GM21515 (cell line): Measurements from ENCODE around the gene TMPRSS11D.

ENCODE experiments used
- ATAC-seq: cut with Tn5 transposase; IDR thresholded peaks from one replicate; pipeline ENCODE4 v1.9.1; 2021; ENCODE audit not compliant: unreplicated experiment

Gene TMPRSS11D, protein sequence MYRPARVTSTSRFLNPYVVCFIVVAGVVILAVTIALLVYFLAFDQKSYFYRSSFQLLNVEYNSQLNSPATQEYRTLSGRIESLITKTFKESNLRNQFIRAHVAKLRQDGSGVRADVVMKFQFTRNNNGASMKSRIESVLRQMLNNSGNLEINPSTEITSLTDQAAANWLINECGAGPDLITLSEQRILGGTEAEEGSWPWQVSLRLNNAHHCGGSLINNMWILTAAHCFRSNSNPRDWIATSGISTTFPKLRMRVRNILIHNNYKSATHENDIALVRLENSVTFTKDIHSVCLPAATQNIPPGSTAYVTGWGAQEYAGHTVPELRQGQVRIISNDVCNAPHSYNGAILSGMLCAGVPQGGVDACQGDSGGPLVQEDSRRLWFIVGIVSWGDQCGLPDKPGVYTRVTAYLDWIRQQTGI

DNA sequence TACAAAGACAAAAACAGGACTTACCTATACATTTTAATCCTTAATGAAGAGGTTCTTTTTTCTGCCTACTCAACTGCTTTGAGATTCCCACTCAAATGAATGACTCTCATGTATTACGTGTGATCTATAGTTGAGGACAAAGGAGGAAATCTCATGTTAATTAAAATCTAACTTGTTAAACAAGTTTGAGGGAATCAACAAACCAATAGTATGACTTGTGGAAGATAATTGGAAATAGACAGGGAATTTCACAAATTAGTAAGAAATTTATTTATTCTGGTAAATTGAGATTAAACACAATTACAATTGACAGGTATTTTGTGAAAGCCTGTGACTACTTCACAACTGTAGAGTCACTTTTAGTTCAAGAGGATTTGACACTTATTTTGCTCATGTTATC is at the start of gene TMPRSS11D:
Gene TMPRSS11D (minus strand): TSS at position 101 of the 400 bp plus-strand sequence. CDS start 69 bp downstream, at position 32.
- ATAC-seq, result no peak

DNA sequence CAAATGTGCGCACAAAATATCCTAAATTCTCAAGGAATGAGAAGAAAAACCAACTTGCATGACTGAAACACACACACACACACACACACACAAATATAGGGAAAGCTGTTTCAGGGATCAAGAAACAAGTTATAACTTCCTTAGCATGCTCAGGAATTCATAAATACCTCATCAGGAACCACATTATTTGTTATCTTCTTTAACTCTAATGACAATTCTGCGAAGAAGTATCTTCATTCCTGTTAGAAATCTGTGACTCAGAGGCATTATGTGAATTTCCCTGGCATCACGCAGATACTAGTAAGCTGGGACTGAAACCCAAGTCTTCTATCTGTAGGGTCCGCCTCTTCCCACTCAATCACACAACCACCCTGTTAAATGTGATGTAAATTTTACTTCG is 49.2 kb upstream of the TMPRSS11D start:
- no peak for ATAC-seq

- no peak for ATAC-seq
Observed at GRCh38 chr4:67931256-67931655, 47.5 kb upstream of the TMPRSS11D start.

- no peak for ATAC-seq
Observed at GRCh38 chr4:67929426-67929825, 45.6 kb upstream of the TMPRSS11D start.

GRCh38 chr4:67928546-67928945 is 44.7 kb upstream of the TMPRSS11D start:
- ATAC-seq, result no peak

GRCh38 chr4:67927251-67927650 is 43.4 kb upstream of the TMPRSS11D start:
- no peak for ATAC-seq

DNA sequence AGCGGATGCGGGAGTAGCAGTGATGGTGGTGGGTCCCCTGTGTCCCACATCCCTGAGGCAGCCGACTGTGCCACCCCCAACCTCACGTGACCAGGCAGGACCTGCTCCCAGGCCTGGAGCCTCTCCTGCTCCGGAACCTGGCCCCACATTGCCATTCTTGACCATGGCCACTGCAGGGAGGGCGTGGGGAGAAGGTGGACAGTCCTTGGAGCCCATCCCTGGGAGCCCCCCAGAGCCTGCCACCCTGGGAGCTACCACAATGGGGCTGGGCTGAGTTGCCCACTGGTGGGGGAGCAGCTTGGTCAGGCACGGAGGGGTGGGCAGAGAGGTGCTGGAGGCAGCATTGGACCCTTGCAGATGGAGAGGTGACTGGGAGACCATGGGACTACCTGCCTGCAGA is 42.7 kb upstream of the TMPRSS11D start:
- ATAC-seq, result no peak

DNA sequence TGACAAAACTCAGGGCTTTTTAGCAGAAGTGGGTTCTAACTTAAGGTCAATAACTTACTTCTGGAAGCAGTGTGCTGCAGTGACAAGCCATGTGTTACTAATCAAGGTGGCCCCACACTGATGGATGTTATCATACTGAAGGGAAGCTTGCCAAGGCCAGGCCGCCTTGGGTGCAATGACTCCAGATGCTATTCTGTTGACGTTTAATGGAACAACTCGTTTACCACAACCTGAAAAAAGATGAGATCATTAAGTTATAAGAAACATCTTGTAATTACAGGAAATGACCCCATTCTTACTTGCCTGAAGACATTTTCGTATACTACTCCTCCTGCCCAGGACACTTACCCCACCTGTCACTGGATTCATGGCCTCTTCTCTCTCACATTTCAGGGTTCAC is 38.9 kb upstream of the TMPRSS11D start:
- no peak for ATAC-seq

DNA sequence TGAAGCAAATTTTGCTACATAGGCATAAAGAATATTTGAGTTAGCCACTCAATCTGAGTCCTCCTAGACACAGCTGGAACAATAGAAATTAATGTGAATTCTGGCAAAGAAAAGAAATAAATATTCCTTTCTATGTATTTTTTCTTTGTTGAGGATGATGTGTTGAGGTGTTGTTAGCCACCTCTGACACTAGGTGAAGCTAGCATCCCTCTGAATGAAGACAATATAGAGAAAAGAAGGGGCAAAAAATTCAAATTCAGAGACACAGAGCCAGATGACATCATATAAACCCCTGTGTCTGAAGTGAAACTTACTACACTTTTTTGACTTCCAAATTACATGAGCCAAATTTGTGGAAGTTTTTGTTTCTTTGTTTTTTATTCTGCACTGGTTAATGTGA is 34.6 kb upstream of the TMPRSS11D start:
- no peak for ATAC-seq

GRCh38 chr4:67915400-67915966 is 31.7 kb upstream of the TMPRSS11D start:
- no peak for ATAC-seq

DNA sequence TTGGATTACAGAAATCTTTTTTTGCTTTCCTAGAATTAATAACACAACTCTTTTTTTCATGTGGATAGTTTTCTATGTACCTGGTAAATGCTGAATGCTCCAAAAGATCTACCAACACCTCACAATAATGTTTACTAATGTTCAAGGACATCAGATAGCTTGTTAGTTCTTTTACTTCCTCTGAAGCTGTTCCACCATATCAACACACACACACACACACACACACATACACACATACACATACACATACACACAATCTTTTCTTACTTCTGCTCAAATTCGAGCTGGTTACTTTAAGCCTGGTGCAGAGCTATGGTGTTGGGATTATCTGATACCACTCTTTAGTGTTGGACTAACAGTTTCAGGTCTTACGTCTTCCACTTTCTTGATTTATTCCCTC is 28.3 kb upstream of the TMPRSS11D start:
- no peak for ATAC-seq

- no peak for ATAC-seq
Observed at GRCh38 chr4:67911638-67912037, 27.8 kb upstream of the TMPRSS11D start.

DNA sequence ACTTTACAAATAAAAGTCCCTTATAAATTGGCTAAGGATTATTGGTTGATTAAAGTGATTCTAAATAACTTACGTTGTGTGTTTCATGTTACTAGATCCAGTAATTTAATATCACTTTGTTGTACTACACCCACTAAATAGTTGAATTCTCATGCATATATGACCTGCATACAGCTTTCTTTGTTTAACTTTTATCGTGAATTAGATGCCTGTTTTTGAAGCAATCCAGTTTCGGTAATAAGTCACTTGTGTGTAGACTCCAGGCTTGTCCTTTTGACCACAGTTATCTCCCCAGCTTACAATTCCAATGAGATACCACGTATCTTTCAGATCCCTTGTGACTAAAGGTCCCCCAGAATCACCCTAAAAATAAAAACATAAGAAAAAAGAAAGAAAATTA is 27.3 kb upstream of the TMPRSS11D start:
- ATAC-seq, result no peak

DNA sequence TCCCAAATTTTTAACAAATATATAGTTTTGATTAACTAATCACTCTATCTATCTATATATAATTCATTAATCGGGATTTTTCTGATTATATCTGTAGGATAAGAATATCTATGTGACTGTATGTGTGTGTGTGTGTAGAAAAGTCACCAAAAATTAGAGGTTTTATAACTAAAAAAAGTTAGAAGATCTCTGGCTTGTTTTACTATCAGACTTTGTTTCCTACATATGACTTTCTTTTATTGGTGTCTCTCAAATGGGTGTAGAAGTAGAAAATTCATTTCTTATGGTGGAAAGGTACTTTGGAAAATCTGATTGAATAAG is 26.7 kb upstream of the TMPRSS11D start:
- no peak for ATAC-seq

GRCh38 chr4:67909905-67910584 is 26.2 kb upstream of the TMPRSS11D start:
- ATAC-seq, result no peak

DNA sequence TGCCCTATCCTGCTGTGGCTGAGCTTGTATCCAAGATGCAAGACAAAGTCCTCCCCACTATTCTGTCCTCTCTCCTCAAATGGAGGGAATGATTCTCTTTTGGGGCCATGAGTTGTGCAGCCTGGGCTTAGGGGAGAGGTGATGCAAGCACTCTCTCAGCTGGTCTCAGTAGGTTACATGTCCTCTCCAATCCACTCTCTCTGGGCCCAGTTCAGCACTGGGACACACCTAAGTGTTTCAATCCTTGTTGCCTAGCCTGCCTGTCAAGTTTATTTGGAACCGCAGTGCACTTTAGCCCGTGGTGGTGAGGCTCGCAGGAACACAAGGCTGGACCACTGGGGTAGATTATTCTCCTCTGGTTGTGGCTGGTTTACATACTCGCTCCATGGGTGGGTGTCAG is 23.8 kb upstream of the TMPRSS11D start:
- ATAC-seq, result no peak

GRCh38 chr4:67899096-67899495 is 15.3 kb upstream of the TMPRSS11D start:
- ATAC-seq, result no peak

DNA sequence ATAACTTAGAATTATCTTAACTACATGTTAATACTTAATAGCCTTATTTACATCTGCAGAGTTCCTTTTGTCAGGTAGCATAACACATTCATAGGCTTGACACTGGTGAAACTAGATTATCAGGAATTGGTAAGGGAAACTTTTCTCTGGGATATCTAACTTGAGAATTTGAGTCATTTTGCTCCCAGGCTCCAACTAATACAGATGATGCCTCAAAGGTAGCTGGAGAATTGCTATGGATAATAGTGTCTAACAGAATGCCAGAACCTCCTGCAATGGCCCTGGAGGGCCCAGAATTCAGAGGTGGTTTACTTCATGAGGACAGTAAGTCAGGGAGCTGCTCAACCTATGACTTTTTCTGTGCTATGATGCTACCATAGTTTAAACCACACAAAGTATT is 13.9 kb upstream of the TMPRSS11D start:
- ATAC-seq, result no peak

DNA sequence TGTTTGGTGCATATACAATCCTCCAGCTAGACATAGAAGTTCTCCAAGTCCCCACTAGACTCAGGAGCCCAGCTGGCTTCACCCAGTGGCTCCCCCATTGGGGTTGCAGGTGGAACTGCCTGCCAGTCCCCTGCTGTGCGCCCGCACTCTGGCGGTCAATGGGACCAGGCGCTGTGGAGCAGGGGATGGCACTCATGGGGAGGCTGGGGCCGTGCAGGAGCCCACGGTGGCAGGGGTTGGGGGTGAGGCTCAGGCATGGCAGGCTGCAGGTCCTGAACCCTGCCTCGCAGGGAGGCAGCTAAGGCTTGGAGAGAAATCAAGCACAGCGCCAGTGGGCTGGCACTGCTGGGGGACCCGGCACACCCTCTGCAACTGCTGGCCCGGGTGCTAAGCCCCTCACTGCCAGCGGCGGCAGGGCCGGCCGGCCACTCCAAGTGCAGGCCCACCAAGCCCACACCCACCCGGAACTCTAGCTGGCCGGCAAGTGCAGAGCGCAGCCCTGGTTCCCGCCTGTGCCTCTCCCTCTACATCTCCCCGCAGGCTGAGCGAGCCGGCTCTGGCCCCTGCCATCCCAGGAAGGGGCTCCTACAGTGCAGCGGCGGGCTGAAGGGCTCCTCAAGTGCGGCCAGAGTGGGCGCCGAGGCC is 12.7 kb upstream of the TMPRSS11D start:
- ATAC-seq, result no peak

DNA sequence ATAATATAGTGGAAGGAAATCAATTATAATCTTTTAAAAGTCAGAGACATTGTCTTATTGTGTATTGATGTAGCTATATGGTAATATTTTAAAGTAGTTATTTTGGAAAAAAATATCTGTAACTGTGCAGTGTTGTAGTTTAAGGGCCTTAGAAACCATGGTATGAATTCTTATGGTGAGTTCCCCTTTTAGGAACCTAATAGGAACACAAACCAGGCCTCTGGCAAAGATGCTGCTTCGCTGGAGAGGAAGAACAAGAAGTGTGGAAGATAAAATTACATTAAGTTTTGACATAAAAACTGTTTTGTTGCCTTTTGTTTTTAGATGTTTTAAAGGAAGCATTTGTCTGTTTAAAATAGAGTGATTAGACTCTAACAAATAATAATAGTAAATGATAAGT is 10.9 kb upstream of the TMPRSS11D start:
- ATAC-seq, result no peak

GRCh38 chr4:67892905-67893304 is 9.1 kb upstream of the TMPRSS11D start:
- ATAC-seq, result no peak

DNA sequence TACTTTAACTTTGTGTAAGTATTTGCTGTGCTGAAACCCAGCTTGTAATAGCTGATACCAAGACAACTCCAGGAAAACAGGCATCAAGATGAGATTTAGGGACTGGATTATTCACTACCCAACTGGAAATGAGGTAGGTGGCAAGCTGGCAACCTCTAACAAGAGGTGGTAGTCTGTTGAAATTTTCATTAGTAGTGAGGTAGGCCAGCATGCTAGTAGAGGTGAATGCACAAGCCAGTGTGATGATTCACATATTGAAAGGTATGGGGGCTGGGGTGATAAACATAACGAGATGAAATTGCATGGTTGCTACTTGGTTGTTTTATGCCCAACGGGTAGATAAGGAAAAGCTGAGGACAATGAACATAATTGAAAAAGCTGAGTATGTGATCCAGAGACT is 8.5 kb upstream of the TMPRSS11D start:
- ATAC-seq, result no peak
